ENCODE data around the gene KRTAP20-2.

Gene KRTAP20-2

DNA sequence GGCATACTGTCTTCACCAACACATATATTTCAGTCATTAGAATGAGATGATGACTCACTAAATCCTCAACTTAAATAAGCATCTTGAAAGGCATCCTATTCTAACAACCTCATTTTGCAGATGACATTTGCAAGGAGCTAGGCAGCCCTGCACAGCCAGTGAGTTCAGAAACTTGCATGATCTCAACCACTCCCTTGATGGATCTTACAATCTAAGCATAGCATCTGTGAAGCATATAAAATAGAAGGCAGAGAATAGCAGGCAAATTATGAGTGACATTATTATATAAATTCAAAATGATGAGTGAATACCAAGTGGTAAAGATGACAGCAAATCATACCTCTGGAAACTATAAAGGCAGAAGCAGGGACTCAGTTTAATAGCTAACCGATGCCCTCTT, 39.3 kb downstream of the KRTAP20-2 start:
- Histone ChIP-seq H3K36me3 (ENCODE audit: low read length) (no peaks in the 10 kb centered on the region), H3K27me3 (ENCODE audit: low read length) (no peaks in the 10 kb centered on the region), H3K9ac (ENCODE audit: low read length) (no peak overlapping the region), H3K9me2 (replicated peaks; ENCODE audit: insufficient read depth, low read length) (no peaks in the 10 kb centered on the region), H3K4me2 (ENCODE audit: low read depth, low read length, poor library complexity, severe bottlenecking) (no peak overlapping the region), H3K4me3 (ENCODE audit: insufficient read depth, low read length, poor library complexity, severe bottlenecking) (no peak overlapping the region), H3K9me3 (ENCODE audit: insufficient read depth, low read length) (0 out of 2 replicates have a peak, but pooled peaks cover 3% of the 10 kb centered on the region), H2AFZ (ENCODE audit: low read depth, low read length, severe bottlenecking) (no peak overlapping the region), H3K27ac (ENCODE audit: low read depth, low read length) (no peak overlapping the region), H3F3A (ENCODE audit: insufficient read depth) (no peaks in the 10 kb centered on the region), H4K20me1 (ENCODE audit: low read depth, low read length) (no peaks in the 10 kb centered on the region), H3K79me2 (ENCODE audit: insufficient read depth, low read length) (no peaks in the 10 kb centered on the region)
- TF ChIP-seq, protein P1, sequence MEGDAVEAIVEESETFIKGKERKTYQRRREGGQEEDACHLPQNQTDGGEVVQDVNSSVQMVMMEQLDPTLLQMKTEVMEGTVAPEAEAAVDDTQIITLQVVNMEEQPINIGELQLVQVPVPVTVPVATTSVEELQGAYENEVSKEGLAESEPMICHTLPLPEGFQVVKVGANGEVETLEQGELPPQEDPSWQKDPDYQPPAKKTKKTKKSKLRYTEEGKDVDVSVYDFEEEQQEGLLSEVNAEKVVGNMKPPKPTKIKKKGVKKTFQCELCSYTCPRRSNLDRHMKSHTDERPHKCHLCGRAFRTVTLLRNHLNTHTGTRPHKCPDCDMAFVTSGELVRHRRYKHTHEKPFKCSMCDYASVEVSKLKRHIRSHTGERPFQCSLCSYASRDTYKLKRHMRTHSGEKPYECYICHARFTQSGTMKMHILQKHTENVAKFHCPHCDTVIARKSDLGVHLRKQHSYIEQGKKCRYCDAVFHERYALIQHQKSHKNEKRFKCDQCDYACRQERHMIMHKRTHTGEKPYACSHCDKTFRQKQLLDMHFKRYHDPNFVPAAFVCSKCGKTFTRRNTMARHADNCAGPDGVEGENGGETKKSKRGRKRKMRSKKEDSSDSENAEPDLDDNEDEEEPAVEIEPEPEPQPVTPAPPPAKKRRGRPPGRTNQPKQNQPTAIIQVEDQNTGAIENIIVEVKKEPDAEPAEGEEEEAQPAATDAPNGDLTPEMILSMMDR (IDR thresholded peaks at IDR 0.05; ENCODE audit: insufficient read depth, low read length, poor library complexity, severe bottlenecking), result no peak
- no peak for TF ChIP-seq EZH2phosphoT487 (conservative IDR thresholded peaks at IDR 0.05; ENCODE audit: low read length)

DNA sequence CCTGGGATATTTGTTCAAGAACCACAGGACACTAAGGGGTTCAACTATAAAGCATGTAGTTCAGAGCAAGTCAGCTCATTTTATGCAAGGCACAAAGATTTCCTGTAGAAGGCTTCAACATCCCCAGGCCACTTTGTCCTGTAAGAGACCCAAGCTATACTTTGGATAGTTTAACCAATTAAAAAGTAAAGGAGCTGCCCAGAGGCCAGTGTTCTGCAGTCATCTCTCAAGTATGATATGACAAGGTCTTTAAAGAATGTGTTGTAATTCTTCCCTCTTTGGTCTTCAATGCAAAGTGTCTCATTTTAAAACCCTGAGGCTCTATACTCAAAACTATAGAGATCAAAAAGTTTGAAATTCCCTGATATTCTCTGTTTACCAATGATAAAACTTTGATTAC, 41.7 kb downstream of the KRTAP20-2 start:
- Histone ChIP-seq H3K9me3 (ENCODE audit: insufficient read depth, low read length) (0 out of 2 replicates have a peak, but pooled peaks cover 3% of the 10 kb centered on the region), H3K4me2 (ENCODE audit: low read depth, low read length, poor library complexity, severe bottlenecking) (no peak overlapping the region), H3K27ac (ENCODE audit: low read depth, low read length) (no peak overlapping the region), H3K36me3 (ENCODE audit: low read length) (no peaks in the 10 kb centered on the region), H3K27me3 (ENCODE audit: low read length) (no peaks in the 10 kb centered on the region), H3K79me2 (ENCODE audit: insufficient read depth, low read length) (no peaks in the 10 kb centered on the region), H3K9ac (ENCODE audit: low read length) (no peak overlapping the region), H2AFZ (ENCODE audit: low read depth, low read length, severe bottlenecking) (no peak overlapping the region), H3K4me3 (ENCODE audit: insufficient read depth, low read length, poor library complexity, severe bottlenecking) (no peak overlapping the region), H3F3A (ENCODE audit: insufficient read depth) (no peaks in the 10 kb centered on the region), H3K9me2 (replicated peaks; ENCODE audit: insufficient read depth, low read length) (no peaks in the 10 kb centered on the region), H4K20me1 (ENCODE audit: low read depth, low read length) (no peaks in the 10 kb centered on the region)
- no peak for TF ChIP-seq EZH2phosphoT487 (conservative IDR thresholded peaks at IDR 0.05; ENCODE audit: low read length)
- TF ChIP-seq, protein P1 (IDR thresholded peaks at IDR 0.05; ENCODE audit: insufficient read depth, low read length, poor library complexity, severe bottlenecking), result no peak

DNA sequence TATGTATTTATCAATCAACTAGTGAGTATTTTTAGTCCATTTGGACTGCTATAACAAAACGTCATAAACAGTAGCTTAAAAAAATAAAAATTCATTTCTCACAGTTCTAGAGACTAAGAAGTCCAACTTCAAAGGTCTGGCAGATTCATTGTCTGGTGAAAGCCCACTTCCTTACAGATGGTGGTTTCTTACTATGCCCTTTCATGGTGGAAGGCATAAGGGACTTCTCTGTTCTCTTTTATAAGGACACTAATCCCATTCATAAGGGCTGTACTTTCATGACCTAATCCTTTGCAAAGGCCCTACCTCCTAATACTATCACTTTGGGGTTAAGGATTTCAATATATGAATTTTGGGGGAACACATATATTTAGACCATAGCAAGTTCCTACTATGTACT, 45.6 kb downstream of the KRTAP20-2 start:
- Histone ChIP-seq H4K20me1 (ENCODE audit: low read depth, low read length) (no peaks in the 10 kb centered on the region), H3K4me2 (ENCODE audit: low read depth, low read length, poor library complexity, severe bottlenecking) (no peak overlapping the region), H3K36me3 (ENCODE audit: low read length) (no peaks in the 10 kb centered on the region), H3K4me3 (ENCODE audit: insufficient read depth, low read length, poor library complexity, severe bottlenecking) (no peak overlapping the region), H3K27ac (ENCODE audit: low read depth, low read length) (no peak overlapping the region), H3K9me3 (ENCODE audit: insufficient read depth, low read length) (0 out of 2 replicates have a peak, but pooled peaks cover 3% of the 10 kb centered on the region), H3K27me3 (ENCODE audit: low read length) (no peaks in the 10 kb centered on the region), H3K79me2 (ENCODE audit: insufficient read depth, low read length) (no peaks in the 10 kb centered on the region), H3K9me2 (replicated peaks; ENCODE audit: insufficient read depth, low read length) (no peaks in the 10 kb centered on the region), H3F3A (ENCODE audit: insufficient read depth) (no peaks in the 10 kb centered on the region), H3K9ac (ENCODE audit: low read length) (no peak overlapping the region), H2AFZ (ENCODE audit: low read depth, low read length, severe bottlenecking) (no peak overlapping the region)
- TF ChIP-seq, protein P1 (IDR thresholded peaks at IDR 0.05; ENCODE audit: insufficient read depth, low read length, poor library complexity, severe bottlenecking), result no peak
- TF ChIP-seq EZH2phosphoT487 (conservative IDR thresholded peaks at IDR 0.05; ENCODE audit: low read length), result no peak
